Spleen (tissue), 7 donors: ENCODE data around the gene LRRK1.

Source experiments
- POLR2AphosphoS5 ChIP-seq, 3 donors: sonication (generic); formaldehyde crosslinking; IDR thresholded peaks; one replicate each; pipeline ENCODE4 v1.5.1; 2017; ENCODE audit warnings: antibody characterized with exemption in 3 of 3
- TF ChIP-seq, protein P1 (sequence below), 11 experiments: fragments of 200-600 bp in 7 of 11; fragments of 450-650 bp in 4 of 11; sonication (generic) in 4 of 11; IDR thresholded peaks in 8 of 11; conservative IDR thresholded peaks in 3 of 11; 1 replicate in 7 of 11; 2 replicates in 4 of 11; pipeline versions ENCODE4 v1.4.0 to v1.8.0; 2016 to 2021; ENCODE audit warnings: antibody characterized with exemption in 11 of 11, inconsistent platforms in 4 of 11, mild to moderate bottlenecking in 1 of 11
- donor health status: DM: no; HTN: no; CAD: no; lungs with moderate emphysema.
- donor health status: DM: no; HTN: no; CAD: no.
- donor health status: DM: no; HTN: no; CAD: no.

DNA sequence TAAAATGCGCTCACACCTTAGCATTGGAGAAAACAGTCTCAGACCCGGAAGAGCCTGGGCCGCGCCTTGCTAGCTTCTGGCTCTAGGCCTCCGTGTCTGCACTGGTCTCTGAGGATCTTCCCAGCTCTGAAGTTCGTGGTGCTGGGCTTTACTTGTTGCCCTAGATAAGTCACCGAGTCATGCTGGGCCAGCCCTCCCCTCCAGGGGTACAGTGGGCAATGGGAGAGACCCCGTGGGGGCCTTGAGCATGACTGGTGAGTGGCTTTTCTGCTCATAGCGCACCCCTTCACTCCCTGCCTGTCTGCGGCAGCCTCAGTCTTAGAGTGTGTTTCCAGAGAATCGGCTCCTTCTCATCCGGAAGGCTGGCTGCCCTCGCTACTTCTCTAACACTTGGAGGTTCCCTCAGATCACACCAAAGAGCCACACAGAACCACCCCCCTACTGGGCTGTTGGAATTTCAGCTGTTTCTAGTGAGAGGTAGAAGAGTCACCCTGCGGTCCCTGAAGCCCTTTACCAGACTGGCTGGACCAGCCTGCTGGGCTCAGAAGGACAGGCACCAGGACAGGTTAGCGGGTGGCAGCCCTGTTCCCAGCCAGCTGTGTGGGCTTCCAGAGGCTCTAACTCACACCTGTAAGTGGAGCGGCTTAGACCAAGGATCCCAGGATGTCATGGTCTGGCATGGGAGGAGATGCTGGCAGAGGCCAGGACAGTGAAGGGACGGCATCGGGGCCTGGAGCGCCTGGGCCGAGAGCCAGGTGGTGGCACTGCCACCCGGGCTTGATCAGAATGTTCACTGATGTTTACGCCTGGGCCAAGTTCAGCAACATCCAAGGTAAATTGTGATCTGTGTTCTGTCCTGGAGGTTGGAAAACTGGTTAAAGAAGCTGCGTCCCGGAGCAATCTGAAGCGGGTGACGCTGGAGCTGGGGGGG lies 21.7 kb upstream of the LRRK1 start:
- TF ChIP-seq POLR2AphosphoS5 (IDR thresholded peaks at IDR 0.05) = no peak
- TF ChIP-seq, protein P1, sequence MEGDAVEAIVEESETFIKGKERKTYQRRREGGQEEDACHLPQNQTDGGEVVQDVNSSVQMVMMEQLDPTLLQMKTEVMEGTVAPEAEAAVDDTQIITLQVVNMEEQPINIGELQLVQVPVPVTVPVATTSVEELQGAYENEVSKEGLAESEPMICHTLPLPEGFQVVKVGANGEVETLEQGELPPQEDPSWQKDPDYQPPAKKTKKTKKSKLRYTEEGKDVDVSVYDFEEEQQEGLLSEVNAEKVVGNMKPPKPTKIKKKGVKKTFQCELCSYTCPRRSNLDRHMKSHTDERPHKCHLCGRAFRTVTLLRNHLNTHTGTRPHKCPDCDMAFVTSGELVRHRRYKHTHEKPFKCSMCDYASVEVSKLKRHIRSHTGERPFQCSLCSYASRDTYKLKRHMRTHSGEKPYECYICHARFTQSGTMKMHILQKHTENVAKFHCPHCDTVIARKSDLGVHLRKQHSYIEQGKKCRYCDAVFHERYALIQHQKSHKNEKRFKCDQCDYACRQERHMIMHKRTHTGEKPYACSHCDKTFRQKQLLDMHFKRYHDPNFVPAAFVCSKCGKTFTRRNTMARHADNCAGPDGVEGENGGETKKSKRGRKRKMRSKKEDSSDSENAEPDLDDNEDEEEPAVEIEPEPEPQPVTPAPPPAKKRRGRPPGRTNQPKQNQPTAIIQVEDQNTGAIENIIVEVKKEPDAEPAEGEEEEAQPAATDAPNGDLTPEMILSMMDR (IDR thresholded peaks at IDR 0.05 in 8 of 11, conservative IDR thresholded peaks at IDR 0.05 in 3 of 11) = no peak
